NCI-H345 treated with DMSO at 0.1 percent for 48 hours (cell line): ENCODE results near the gene LRPPRC.

ENCODE experiments used
- DNase-seq: peaks from one replicate; lab custom pipeline; 2025; ENCODE audit not compliant: unreplicated experiment; lab: John Stamatoyannopoulos, UW

LRPPRC gene

DNA sequence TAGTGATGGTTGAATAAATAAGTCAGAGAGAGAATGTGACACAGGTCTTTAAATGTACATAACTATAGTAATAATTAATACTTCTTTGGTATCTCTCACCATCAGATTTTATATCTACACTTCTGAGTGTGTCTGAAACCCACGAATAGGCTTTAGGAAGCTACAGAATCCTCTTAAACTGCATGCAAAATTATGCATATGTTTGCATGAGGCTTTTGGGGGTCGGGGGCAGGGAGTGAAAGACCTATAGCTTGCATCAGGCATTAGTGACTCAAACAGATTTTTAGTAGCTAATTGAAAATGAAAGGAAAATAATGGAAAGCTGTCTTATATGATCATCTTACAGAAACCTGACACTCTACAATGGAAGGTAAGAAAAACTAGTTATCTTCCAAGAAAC, 14.9 kb downstream of the LRPPRC start:
- no peak for DNase-seq

DNA sequence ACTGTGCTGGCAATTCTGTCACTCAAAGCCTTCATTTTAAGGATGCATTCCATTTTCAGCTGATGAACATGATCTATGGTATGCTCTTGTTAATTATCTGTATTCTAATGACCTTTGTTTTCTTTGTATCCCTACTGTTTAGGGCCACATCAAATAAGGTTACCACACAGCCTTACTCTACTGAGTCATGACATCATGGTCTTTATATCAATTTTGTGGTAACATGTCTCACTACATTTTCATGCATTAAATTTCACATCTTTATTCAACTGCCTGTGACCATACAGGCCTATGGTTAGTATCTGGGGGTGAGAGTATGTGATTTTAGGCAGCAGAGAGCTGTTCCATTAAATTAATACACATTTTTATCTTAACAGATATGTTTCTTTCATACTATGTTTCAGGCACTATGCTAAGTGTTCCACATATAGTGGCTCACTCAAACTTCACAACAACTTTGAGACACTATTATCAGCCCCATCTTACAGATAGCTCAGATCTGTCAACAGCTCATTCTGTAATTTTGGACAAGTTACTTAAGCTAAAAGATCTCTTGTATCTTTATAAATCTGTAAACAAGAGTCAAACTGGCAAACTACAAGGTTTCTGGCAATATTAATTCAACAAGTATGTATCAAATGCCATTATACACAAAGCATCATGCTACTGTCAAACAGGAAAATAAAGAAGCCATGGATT, 18.0 kb downstream of the LRPPRC start:
- DNase-seq = no peak

GRCh38 chr2:43960921-43961320, 34.9 kb downstream of the LRPPRC start:
- DNase-seq = no peak

GRCh38 chr2:43958397-43959275, 37.2 kb downstream of the LRPPRC start:
- DNase-seq = no peak

DNA sequence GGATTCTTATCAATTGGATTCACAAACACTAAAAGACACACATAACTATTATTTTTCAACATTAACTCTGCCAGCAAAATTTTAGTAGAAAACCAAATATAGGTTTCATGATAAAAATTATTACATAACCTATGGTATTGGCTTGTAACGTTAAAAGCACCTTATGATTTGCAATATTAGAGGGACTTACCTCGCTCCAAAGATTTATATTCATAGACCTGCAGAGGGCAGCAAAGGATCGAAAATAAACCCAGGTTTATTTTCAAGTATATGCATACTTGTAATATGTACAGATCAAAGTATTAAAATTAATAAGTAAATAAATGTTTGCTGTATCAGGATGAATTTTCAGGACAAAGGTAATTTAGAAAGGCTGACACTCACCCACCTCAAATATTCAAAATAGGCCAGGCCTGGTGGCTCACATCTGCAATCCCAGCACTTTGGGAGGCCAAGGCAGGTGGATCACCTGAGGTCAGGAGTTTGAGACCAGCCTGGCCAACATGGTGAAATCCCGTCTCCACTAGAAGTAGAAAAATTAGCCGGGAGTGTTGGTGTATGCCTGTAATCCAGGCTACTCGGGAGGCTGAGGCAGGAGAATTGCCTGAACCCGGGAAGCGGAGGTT, 45.3 kb downstream of the LRPPRC start:
- no peak for DNase-seq

DNA sequence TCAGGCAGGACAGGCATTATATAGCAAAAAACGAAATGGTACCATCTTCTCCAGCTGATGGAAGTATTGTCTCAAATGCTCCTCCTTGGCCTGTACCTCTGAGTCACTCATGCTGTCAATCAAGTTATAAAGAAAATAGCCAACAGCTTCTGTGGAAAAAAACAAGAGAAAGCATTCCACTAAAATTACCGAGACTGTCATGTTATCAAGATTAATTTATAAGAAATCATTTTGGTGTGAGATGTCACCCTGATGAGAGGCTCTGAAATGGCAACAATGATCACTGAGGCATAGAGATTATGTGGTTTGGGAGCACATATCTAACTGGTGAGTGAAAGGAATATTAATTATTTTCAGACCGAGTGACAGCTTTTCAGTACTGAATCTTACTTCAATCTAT, 47.4 kb downstream of the LRPPRC start:
- DNase-seq = no peak

DNA sequence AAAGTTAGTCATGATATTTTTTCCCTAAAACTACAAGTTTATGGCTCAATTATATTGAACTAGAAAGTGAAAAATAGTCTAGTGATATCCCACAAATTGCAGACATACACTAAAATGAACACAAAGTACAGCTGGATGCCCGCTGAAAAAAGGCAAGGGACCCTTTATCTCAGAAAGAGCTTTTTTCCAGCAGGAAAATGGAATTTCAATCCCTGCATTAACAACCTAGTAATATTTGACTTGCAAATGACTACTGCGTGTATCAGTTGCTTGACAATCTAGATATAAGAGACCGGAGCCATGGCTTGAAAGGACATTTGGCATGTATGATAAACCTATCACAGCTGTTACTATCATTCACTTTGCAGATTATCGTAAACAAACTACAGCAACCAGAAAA, 49.1 kb downstream of the LRPPRC start:
- no peak for DNase-seq

DNA sequence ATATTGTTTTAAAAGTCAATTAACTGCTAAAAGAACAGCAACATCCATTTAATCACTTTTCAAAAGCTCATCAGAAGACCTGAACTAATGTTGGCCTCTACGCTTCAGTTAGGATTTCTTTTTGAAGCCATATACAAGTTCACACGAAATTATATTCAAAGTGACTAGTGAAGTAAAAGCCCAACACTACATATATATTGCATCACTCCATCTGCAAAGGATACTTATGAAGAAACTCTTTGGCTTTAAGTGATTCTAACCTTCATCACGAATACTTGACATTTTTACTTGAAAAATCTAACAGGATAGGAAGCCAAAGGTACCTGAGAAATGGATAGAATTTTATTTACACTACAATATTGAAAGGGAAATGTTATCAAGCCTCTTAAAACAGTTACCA, 50.4 kb downstream of the LRPPRC start:
- no peak for DNase-seq

DNA sequence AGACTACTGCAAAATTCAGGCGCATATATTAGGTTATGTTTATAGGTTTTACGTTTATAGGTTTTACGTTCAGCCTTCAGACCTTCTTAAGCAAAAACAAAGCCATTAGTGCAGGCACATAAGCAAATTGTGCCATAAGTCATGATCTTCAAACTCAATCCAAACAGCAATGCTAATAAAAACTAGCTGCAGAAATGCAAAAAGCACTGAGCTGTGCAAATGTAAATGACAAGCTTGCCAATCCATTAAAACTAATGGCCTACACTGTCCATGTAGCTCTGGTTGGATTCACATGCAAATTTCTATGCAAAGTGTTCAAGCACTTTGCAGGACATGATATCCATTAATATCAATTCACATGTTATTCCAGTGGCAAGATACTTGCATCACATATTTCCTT, 50.9 kb downstream of the LRPPRC start:
- DNase-seq = no peak

- DNase-seq = no peak
Observed at GRCh38 chr2:43943809-43944452, 51.9 kb downstream of the LRPPRC start.

- no peak for DNase-seq
Observed at GRCh38 chr2:43943323-43943722, 52.5 kb downstream of the LRPPRC start.

DNA sequence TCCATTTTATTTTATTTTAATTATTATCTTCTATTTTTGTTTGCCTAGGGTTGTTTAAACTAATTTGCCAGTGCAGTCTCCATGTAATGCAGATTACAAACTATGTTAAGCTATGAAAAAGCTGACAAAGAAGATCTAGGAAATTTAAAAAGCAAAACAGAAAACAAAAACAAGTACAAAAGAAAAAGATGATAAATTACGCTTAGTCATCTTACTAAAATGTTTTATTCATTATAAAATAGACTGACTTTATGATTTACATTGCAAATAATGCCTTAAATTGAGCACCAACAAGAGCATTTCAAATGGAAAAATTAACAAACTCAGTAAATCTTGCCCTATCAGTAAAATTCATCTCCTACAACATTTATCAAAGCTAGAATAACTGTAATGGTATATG, 52.9 kb downstream of the LRPPRC start:
- no peak for DNase-seq

- no peak for DNase-seq
Observed at GRCh38 chr2:43941966-43942365, 53.8 kb downstream of the LRPPRC start.

DNA sequence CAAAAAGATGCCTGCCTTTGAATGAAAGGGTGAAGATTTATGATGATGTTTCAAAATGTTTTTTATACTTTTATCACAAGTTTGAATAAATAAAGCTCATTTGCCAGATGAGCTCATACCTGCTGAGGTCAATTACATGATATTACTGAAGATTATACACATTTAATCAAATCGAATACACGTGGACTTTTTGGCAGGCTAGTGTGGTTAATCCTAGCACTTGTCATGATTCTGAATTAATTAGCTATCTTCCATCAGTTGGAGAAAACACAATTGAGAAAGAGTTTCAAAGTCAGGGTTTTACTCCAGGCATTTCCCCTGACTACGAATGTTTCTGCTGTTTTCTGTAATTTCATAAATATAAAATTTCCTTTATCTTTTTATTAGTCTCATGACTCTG, 54.4 kb downstream of the LRPPRC start:
- DNase-seq = no peak

GRCh38 chr2:43939695-43940256, 56.0 kb downstream of the LRPPRC start:
- DNase-seq = no peak

GRCh38 chr2:43937269-43937820, 58.4 kb downstream of the LRPPRC start:
- no peak for DNase-seq

GRCh38 chr2:43934567-43934966, 61.2 kb downstream of the LRPPRC start:
- DNase-seq = no peak

- no peak for DNase-seq
Observed at GRCh38 chr2:43931293-43931692, 64.5 kb downstream of the LRPPRC start.

DNA sequence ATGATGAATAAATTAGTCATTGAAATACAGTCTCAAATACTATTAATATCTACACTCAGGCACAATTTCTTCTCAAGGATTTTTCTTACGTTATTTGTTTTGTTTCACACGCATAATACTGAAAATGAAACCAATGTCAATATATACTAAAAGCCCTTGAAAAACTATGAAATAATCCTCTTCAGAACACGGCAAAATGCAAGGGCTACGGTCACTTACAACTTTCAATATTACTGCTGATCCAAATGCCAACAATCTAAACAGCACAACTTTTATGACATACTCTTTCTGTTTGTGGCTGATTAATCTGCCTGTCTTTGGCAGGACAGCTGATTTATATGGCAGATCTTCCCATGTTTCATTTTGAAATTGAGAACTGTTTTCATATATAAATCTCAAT, 68.3 kb downstream of the LRPPRC start:
- no peak for DNase-seq

DNA sequence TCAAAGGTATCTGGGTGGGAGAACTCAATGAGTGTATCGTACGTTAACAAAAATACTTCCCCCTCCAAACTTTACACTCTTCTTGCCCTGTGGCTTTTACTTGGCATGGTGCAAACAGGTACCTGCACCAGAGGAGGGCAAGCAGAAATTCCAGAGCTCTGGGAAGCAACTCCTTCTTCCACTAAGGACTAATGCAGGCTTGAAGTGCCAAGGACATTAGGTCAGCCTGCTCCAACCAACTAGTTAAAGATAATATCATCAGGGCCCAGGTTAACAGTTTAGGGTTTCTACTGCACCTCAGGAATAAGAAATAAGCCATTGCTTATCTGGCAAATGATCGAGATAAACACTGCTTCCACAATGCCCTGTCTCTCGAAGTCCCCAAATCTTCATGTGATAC, 70.4 kb downstream of the LRPPRC start:
- no peak for DNase-seq

- no peak for DNase-seq
Observed at GRCh38 chr2:43924463-43924862, 71.3 kb downstream of the LRPPRC start.
